UCSD-AML1 (cell line): ENCODE data around the gene POLR2E.
A peak's percentile ranks its signal among the peaks of the same experiment; 100 is the strongest.
"Not testable (repeated sequence)": the region's sequence is repeated elsewhere in the genome, so short reads cannot be mapped to it uniquely, and the experiment has no call there.

Experiments used
- DNase-seq: peaks from one replicate; lab custom pipeline; 2025; ENCODE audit not compliant: unreplicated experiment; lab: John Stamatoyannopoulos, UW

The POLR2E gene

GRCh38 chr19:1094978-1095701 lies at the start of gene POLR2E:
Gene POLR2E (minus strand): TSS chr19:1095375. CDS start chr19:1095315, 60 bp downstream.
- peak; percentile 97 for DNase-seq

DNA sequence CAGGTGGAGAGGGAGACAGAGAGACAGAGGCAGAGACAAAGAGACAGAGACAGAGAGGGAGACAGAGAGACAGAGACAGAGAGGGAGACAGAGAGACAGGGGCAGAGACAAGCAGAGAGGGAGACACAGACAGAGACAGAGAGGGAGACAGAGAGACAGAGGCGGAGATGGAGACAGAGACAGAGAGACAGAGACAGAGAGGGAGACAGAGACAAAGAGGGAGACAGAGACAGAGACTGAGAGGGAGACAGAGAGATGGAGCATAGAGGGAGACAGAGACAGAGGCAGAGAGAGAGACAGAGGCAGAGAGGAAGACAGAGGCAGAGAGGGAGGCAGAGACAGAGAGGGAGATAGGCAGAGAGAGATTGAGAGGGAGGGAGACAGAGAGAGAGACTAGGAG lies 49.6 kb upstream of the POLR2E start:
- DNase-seq: no peak

- DNase-seq: no peak
Observed at GRCh38 chr19:1143828-1144399, 48.7 kb upstream of the POLR2E start.

- no peak for DNase-seq
Observed at GRCh38 chr19:1141944-1142343, 46.8 kb upstream of the POLR2E start.

DNA sequence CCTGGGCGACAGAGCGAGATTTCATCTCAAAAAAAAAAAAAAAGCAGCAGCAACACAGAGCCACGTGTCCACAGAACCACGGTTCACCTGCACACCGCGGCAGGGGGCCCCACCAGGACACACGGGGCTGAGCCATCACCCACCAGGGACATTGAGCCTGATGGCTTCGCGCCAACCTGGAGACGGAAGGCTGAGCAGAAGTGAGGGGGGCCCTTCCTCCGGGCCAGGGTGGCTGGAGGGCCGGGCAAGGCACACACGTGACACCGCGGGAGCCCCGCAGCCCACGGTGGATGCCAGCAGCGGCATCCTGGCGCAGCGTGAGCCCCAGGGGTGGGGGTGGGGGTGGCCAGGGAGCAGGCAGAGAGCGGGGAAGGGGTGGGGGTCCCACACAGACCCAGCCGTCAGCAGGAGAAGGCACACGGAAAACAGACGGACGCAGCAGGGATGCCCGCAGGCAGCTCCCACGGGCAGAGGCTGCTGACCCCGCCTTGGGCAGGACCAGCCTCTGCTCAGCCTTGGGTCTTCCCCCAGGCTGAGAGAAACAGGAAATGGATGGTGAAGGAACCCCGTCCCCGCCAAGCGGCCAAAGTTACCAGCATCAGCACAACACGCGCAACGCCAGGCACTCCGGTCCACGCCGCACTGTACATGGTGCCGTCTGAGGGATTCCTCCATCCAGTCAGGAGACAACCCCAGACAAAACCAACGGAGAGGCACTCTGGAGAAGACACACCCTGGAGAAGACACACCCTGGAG lies 45.3 kb upstream of the POLR2E start:
- DNase-seq: no peak

DNA sequence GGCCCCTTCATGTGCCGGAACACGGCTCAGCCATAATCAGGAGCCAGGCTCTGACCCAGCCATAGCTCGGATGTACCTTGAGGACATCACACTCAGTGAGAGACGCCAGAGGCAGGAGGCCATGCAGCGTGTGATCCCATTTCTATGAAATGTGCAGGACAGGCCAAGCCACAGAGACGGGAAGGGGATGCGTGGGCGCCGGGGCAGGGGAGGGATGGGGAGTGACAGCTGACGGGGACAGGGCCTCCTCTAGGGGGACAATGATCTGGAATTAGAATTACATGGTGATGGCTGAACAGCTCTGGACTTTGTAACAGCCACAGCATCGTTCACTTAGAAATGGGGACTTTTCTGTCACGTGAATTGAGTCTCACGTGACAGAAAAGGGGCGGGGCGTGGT lies 44.0 kb upstream of the POLR2E start:
- DNase-seq: no peak

- DNase-seq: no peak
Observed at GRCh38 chr19:1138121-1138520, 42.9 kb upstream of the POLR2E start.

GRCh38 chr19:1136621-1137317 lies 41.6 kb upstream of the POLR2E start:
- DNase-seq: no peak

DNA sequence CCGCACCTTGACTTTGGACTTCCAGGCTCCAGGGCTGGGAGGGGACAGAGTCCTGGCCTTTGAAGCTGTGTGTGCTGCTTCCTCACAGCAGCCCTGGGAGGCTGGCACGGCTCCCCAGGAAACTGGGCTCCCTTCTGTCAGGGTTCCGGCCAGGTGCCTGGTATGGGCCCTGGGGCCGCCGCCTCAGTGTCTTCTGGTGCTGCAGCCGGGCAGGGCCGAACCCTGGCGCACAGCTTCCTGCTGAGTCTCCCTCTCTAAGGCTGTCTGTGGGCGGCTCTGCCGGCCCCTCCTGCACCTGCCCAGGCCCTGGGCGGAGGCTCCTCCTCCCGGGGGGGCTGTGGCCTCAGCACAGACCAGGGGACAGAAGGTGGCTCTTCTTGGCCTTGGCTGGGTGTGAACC lies 41.0 kb upstream of the POLR2E start:
- DNase-seq: no peak

DNA sequence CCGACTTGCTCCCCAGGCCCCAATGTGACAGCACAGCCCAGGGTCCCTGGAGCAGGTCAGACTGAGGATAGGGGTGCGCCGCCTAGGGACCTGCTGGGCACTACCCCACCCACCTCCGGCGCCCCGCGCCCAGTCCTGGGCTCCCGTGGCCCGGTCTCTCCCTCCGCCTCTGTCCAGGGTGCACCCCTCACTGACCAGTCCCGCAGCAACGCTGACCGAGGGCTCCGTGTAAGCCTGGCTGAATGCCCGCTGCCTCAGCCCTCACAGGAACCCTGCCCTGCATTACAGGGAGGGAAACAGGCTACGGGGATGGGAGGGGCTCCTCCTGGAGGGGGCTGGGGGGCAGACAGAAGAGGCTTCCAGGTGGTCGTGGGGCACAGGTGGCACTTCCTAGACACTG lies 40.3 kb upstream of the POLR2E start:
- no peak for DNase-seq

GRCh38 chr19:1134431-1134830 lies 39.3 kb upstream of the POLR2E start:
- DNase-seq: no peak

DNA sequence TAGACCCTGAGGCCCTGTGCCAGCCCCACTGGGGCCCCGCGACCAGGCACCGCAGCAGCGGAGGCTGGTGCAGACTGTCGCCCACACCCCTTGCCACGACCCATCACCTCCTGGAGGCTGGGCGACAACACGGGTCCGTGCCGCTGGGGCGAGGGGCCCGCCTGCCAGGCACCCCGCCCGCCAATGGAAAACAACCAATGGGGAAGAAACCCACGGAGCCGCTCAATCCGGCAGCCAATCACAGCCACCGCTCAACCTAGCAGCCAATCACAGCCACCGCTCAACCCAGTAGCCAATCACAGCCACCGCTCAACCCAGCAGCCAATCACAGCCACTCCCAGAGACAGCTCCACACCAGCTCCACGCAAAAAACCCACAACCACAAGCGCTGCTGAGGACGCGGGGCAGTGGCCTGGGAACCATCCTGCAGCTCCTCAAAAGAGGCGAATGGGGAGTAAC lies 38.3 kb upstream of the POLR2E start:
- peak; percentile 38 for DNase-seq

DNA sequence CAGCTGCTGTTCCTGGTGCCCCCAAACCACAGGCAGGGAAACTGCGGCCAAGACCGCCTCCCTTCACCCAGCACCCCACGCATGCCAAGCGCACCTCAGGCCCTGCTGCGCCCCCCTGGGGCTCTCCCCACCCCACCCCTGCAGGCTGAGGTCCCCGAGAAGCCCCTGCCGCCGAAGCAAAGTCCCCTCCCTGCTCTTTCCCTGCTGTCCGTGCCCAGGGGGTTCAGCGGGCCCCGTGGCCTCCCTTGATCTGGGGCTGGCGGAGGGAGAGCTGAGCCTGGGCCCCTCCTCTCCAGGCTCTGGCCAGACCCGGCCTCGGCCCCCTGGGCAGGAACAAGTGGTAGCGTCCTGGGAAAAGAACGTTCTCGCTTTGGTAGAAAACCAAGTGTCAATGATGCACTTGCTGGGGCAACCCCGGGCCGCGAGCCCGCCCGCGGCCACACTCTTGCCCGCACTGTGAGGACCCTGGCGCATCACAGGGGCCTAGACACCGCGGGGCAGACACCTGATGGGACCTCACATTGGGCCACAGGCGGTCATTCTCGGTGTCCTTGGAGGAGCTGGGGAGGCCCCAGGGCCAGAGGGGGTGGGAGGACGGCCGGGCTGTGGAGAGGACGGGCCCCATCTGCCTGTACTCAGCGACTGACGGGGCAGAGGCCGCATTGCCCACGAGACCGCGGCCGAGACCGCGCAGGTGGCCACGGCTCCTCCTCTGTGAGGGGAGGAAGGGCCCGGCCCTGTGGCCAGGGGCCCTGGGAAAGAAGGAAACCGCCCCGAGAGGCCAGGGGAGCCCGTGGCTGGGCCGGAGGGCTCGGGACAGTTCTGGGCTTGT lies 37.6 kb upstream of the POLR2E start:
- no peak for DNase-seq

DNA sequence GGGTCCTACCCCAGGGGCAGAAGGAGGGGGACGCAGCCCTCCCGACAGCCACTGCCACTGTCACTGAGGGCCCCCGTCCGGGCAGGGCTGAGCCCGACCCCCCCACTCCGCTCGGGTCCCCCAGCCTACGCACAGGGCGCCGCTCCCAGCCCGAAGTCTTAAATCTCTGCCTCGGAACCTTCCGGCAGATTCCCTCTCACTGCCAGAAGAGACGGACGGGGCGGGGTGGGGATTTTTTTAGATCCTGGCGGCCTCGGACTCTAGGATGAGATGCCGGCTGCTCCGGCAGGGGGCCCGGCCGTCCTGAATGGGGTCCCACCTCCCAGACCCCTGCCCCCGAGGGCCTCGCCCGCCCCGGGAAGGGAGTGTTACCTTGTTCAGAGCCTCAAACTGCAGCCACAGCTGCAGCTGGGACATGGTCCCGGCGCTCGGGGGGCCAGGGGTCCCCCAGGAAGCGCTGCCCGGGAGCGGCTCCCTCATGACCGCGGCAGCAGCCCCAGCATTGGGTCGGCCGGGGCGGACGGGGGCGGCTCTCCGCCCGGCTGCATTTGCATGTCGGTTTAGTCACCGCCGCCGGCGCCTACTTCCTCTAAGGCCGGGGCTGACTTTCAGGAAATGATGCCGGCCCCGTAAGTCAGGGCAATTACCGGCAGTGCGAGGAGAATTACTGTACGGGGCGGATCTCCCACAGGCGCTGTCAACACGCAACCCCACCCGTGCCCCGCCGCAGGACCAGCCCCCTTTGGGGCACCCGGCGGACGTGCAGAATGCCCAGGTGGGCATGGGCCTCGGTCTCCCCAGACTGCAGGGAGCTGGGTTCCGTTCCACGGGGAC lies 36.8 kb upstream of the POLR2E start:
- peak; percentile 84 for DNase-seq

DNA sequence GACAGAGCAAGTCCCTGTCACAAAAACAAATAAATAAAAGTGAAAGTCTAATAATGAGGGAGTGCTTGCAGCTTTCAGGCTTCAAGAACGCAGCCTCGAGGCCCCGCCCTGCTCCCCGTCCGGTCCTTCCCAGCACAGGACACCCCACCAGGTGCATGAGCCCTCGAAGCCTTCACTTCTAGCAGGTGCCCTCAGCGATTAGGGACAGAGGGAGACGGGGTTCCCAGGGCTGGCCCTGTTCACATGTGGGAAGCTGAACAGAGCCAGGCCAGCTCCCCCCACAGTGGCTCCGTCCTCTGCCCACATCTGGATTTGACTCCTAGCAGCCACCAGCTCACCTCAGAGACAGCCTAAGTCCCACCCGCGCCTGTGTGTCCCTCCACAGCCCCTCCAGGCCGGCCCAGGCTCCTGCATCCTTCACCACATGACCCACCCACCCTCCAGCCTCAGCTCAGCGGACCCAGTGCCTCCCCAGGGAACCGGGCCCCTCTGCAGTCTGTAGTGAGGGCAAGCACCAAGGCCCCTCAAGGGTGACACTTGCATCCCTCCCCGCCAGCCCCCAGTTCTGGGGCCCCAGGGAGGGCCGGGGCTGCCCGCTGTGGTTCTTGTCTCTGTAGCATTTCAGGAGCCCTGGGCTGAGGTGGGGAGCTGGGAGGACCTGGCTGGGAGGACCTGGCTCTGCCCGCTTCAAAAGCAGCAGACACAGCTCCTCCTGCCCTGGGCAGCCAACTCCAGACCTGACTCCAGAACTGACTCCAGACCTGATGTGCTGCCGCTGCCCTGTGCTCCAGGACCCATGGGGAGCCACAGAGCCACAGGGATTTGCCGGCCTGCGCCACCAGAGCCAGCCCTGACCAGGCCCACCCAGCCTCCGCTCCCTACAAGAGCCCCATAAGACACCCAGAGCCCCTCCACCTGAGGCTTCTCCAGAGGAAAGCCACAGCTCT lies 35.9 kb upstream of the POLR2E start:
- DNase-seq: no peak

DNA sequence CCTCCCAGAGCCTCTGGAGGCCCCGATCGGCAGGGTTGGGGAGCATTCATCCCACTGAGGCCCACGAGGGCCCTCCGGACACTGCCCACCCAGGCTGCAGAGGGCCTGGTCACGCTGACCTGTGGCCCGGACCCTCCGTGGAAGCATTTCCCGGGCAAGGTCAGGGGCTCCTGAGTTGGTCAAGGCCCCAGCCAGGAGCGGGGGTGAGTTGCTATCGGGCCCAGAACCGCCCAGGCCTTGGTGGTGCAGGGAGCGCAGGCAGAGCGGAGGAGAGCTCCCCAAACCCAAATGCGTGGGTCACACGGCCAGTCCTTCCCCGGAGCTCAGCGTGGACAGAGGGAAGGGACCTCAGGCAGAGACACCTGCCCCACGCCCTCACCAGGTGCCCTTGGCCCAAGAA lies 34.4 kb upstream of the POLR2E start:
- no peak for DNase-seq

GRCh38 chr19:1129084-1129483 lies 33.9 kb upstream of the POLR2E start:
- DNase-seq: not testable (repeated sequence)

DNA sequence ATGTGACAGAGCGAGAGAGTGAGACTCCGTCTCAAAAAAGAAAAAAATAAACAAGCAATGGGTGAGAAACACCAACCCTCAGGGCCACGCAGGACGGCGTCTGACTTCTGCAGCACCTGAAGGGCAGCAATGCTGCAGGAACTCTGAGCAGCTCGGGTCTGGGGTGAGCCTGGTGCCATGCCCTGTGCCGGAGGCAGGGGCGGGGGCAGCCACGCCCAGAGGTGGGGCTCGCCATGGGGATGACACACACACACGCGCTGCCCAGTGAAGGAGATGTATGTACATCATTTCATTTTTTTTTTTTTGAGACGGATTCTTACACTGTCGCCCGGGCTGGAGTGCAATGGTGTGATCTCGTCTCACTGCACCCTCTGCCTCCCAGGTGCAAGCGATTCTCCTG lies 32.9 kb upstream of the POLR2E start:
- no peak for DNase-seq
